Pancreas (tissue), 10 donors: ENCODE data around the gene ERCC6L. TPM values are rescaled to one million over a fixed set of nuclear protein-coding genes. Genes with fewer than 3 reads are reported as not detected.

Experiments
- ATAC-seq, 4 donors: fragments of 200-7000 bp; cut with Tn5 transposase; one replicate each; pipeline versions ENCODE4 v1.8.0 to v1.9.1; 2020; ENCODE audit warnings: mild to moderate bottlenecking in 4 of 4, moderate library complexity in 4 of 4
- DNase-seq, 6 donors: peaks; one replicate each; pipeline ENCODE4 v3.0.0-alpha.2; 2020
- FAIRE-seq: peaks from 2 replicates; lab custom pipeline; 2012; peaks lifted over from hg19 to GRCh38; lab: Jason Lieb, UNC
- H3K27ac ChIP-seq, 4 donors: fragments of 200-600 bp; sonication (generic); 1 replicate in 3 of 4; 2 replicates in 1 of 4; pipeline versions ENCODE4 v1.5.0 to v1.8.0; 2020
- H3K27me3 ChIP-seq, 4 donors: fragments of 200-600 bp; one replicate each; pipeline ENCODE4 v1.8.0; 2021
- H3K36me3 ChIP-seq, 3 donors: fragments of 200-600 bp; sonication (generic) in 1 of 3; one replicate each; pipeline versions ENCODE4 v1.5.0 to v1.8.0; 2020 to 2021
- H3K4me1 ChIP-seq, 3 donors: fragments of 200-600 bp; one replicate each; pipeline ENCODE4 v1.8.0; 2021
- H3K4me3 ChIP-seq, 4 donors: fragments of 200-600 bp; sonication (generic) in 2 of 4; one replicate each; pipeline versions ENCODE4 v1.5.0 to v1.8.0; 2020 to 2021
- H3K9me3 ChIP-seq, 4 donors: fragments of 200-600 bp; one replicate each; pipeline ENCODE4 v1.8.0; 2021
- WGBS, 2 donors: extraction: QIAGEN DNeasy Blood & Tissue Kit; methylation state at CpG; one replicate each; pipeline ENCODE4 v1.1.7; 2013; 5-methylcytosine and 5-hydroxymethylcytosine counted together
- intact Hi-C, 3 donors: fragments of 100-400 bp; cut with DNase I; formaldehyde crosslinking; loops; one replicate each; pipeline versions ENCODE4 v1.11.1 to v1.14.2; 2022
- polyA plus RNA-seq, 2 donors: library from polyadenylated mRNA; stranded (reverse); fragments of 200-250 nt; gene quantifications; one replicate each; pipeline ENCODE4 v1.2.3, GENCODE V29; 2013
- total RNA-seq, 6 donors: library from RNA; stranded (reverse); fragmentation: NEBNext Ultra II Directional in 4 of 6; extraction: Animal tissue kit (Norgen Biotek cat#: 25700) in 4 of 6; gene quantifications; one replicate each; pipeline versions ENCODE4 v1.2.1 to v1.2.4, GENCODE V29; 2021 to 2023
- TF ChIP-seq, protein P1 (sequence below), 4 donors: fragments of 200-600 bp; sonication (generic) in 3 of 4; IDR thresholded peaks; one replicate each; pipeline versions ENCODE4 v1.5.0 to v1.8.0; 2021; ENCODE audit warnings: antibody characterized with exemption in 4 of 4
- donor health status: healthy with polysubstance abuse.
- donor health status: DM: no; HTN: no; CAD: no; lungs with moderate emphysema.
- donor health status: DM: no; HTN: no; CAD: no.
- donor health status: control.
- donor health status: control.
- donor health status: Bipolar disorder and iron deficiency.
- donor health status: DM: yes; HTN: yes; CAD: no.
- donor health status: DM: no; HTN: no; CAD: no.
- donor health status: DM: no; HTN: no; CAD: no.
- donor health status: DM: yes; HTN: yes; CAD: no.

Gene ERCC6L
- total and polyA plus RNA-seq, 8 donors: 0.04 to 0.13 (median 0.09) TPM; not detected in 3

DNA sequence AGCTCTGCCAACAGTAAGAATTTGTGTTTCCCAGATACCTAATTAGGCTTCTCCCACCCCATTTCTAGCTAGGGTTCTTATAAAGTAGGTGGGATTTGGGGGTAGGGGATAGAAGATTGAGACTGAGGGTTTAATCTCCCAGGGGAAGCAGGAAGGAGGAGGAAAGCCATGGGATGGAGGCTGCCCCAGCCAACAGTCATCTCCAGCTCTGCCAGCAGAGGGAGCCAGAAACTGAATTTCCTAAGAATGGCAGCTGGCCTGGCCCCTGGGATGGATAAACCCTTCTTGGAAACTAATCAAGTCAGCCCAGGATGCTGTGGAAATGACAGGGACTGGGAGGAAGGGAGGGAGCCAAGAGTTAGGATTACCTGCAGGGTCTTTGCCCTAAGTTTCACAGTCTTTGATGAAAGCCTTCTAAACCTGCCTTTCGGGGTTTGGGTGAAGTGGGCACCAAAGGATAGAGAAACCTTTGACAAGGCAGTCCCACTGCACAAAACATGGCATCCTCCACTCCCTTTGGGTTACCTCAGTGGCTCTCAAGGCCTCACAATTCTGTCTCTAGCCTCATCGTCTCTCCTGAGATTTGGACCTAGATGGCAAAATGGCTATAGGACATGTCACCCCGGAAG, 6.7 kb upstream of the ERCC6L start:
- FAIRE-seq: no peak

DNA sequence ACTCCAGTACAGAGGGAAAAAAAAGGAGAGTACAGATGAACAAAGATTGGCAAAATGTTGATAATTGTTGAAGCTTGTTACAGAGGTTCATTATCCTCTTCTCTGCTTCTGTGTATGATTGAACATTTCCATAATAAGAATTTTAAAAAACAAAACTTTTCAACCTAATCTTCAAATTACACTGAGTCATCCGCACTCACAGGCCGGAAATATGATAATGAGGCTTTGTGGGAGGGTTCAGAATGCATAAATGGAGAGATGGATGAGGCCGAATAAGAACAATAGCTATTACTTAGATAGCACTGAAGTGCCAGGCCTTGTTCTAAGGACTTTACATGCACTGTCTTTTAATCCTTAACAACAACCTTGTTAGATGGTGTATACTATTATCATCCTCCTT, 4.6 kb upstream of the ERCC6L start:
- TF ChIP-seq, protein P1, sequence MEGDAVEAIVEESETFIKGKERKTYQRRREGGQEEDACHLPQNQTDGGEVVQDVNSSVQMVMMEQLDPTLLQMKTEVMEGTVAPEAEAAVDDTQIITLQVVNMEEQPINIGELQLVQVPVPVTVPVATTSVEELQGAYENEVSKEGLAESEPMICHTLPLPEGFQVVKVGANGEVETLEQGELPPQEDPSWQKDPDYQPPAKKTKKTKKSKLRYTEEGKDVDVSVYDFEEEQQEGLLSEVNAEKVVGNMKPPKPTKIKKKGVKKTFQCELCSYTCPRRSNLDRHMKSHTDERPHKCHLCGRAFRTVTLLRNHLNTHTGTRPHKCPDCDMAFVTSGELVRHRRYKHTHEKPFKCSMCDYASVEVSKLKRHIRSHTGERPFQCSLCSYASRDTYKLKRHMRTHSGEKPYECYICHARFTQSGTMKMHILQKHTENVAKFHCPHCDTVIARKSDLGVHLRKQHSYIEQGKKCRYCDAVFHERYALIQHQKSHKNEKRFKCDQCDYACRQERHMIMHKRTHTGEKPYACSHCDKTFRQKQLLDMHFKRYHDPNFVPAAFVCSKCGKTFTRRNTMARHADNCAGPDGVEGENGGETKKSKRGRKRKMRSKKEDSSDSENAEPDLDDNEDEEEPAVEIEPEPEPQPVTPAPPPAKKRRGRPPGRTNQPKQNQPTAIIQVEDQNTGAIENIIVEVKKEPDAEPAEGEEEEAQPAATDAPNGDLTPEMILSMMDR (IDR thresholded peaks at IDR 0.05): no peak
- peaks cover 0 to 4% (median 0%) of the 10 kb centered on the region in 3 donors for H3K4me1 ChIP-seq
- H3K27me3 ChIP-seq: no peaks in the 10 kb centered on the region
- WGBS, 2 donors: 35 to 55% methylated on average over 3 of the region's 3 CpGs
- FAIRE-seq (no peak), DNase-seq (no peak), ATAC-seq (no peak)
- no peaks in the 10 kb centered on the region for H3K36me3 ChIP-seq
- no peak overlapping the region for H3K27ac ChIP-seq
- intact Hi-C loops: loop anchor here in 1 of 3 donors (10.0 kb wide), 1 partner anchor 301 kb away; no protein-coding TSS in a partner anchor
- no peaks in the 10 kb centered on the region for H3K9me3 ChIP-seq
- H3K4me3 ChIP-seq: no peak overlapping the region

More for the DNA sequence above, 6.7 kb upstream of the ERCC6L start:
- peak in 5 of 6 donors; percentile 27 to 83 (median 67) for DNase-seq
- Histone ChIP-seq H3K27ac (no peak overlapping the region), H3K4me3 (no peak overlapping the region), H3K9me3 (no peaks in the 10 kb centered on the region), H3K4me1 (peaks cover 0 to 4% (median 0%) of the 10 kb centered on the region in 3 donors), H3K36me3 (no peaks in the 10 kb centered on the region), H3K27me3 (no peaks in the 10 kb centered on the region)
- intact Hi-C loops: loop anchor here in 1 of 3 donors (10.0 kb wide), 1 partner anchor 299 kb away; no protein-coding TSS in a partner anchor
- TF ChIP-seq, protein P1 (IDR thresholded peaks at IDR 0.05): peak; percentile 59 to 79 (median 62)
- WGBS, 2 donors: 96 to 97% methylated on average over 3 of the region's 3 CpGs
- ATAC-seq: peak; percentile 66 to 92 (median 86)

DNA sequence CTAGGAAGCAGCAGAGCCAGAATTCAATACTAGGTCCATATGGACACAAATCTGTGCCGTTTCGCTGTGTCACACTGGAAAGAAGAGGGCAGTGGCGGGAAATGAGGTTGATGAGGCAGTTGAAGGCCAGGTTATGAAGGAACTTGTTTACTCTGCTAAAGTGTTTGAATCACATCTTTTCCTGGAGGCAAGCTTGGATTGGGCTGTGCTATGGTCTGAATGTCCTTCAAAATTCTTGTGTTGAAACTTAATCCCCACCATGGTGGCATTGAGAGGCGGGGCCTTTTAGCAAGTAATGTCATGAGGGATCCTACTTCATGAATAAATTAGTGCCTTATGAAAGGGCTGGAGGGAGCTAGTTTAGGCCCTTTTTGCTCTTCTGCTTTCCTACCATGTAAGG, 2.1 kb upstream of the ERCC6L start:
- Histone ChIP-seq H3K36me3 (no peaks in the 10 kb centered on the region), H3K9me3 (no peaks in the 10 kb centered on the region), H3K4me1 (no peaks in the 10 kb centered on the region), H3K27ac (no peak overlapping the region), H3K4me3 (no peak overlapping the region), H3K27me3 (no peaks in the 10 kb centered on the region)
- ATAC-seq (no peak), DNase-seq (no peak), FAIRE-seq (no peak)
- intact Hi-C loops: loop anchor here in 1 of 3 donors (10.0 kb wide), 1 partner anchor 304 kb away; no protein-coding TSS in a partner anchor
- TF ChIP-seq, protein P1 (IDR thresholded peaks at IDR 0.05): no peak
- WGBS, 2 donors: 89 to 91% methylated on average over 4 of the region's 4 CpGs

DNA sequence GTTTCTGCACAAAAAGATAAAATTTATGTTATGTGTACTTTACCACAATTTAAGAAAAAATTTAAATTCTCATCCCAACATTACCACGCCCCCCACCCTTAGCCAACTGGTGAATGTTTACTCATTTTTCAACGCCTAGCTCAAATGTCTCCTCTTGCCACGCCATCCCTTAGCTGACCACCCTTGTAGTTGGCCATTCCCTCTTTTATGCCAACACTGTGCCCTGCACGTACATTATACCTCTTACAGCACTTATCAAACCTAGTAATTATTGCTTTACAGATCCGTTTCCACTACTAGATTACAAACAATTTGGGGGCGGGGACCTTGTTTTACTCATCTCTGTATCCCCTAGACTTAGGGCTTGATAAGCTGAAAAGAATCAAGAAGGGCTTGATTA, 644 bp downstream of the ERCC6L start:
- FAIRE-seq: no peak
- DNase-seq: no peak
- 13 to 34% methylated on average over 6 of the region's 6 CpGs for WGBS, 2 donors
- Histone ChIP-seq H3K9me3 (no peaks in the 10 kb centered on the region), H3K27me3 (no peaks in the 10 kb centered on the region), H3K27ac (no peak overlapping the region), H3K36me3 (no peaks in the 10 kb centered on the region), H3K4me1 (no peaks in the 10 kb centered on the region), H3K4me3 (peak overlapping the region in 1 of 4 donors; percentile 32)
- TF ChIP-seq, protein P1 (IDR thresholded peaks at IDR 0.05): no peak
- no peak for ATAC-seq
- intact Hi-C loops: no loop called here

DNA sequence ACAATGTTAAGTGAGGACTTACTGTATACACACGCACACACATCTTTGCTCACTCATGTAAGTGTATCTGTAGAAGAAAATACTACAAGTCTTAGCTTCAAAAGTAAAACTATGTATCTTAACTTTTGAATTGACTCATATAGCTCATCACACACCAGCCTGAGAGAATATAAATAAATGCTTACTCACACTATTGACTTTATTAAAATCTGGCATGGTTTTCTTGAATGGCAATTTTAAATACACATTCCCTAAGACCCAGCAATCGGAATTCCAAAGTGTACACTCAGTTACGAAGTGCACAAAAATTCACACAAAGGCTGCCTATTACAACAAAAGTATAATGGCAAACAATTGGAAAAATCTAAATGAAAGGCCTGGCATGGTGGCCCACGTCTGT, 2.0 kb downstream of the ERCC6L start:
- DNase-seq (no peak), FAIRE-seq (no peak), ATAC-seq (no peak)
- Histone ChIP-seq H3K27me3 (no peaks in the 10 kb centered on the region), H3K4me3 (no peak overlapping the region), H3K27ac (no peak overlapping the region), H3K36me3 (no peaks in the 10 kb centered on the region), H3K4me1 (no peaks in the 10 kb centered on the region), H3K9me3 (no peaks in the 10 kb centered on the region)
- 74 to 82% methylated on average over 4 of the region's 4 CpGs for WGBS, 2 donors
- intact Hi-C loops: no loop called here
- TF ChIP-seq, protein P1 (IDR thresholded peaks at IDR 0.05): no peak
